T-helper 1 cell treated with Interleukin-12 subunit alpha and Interleukin-12 subunit beta and Interleukin-4 antibody, amounts not matched to agents 30 ng/mL and 1 ng/mL, for 36 hours (primary cell): ENCODE measurements around the gene HEY2. TPM values are rescaled to one million over a fixed set of nuclear protein-coding genes. Genes with fewer than 3 reads are reported as not detected.
"Not testable (repeated sequence)": the region's sequence is repeated elsewhere in the genome, so short reads cannot be mapped to it uniquely, and the experiment has no call there.

ENCODE experiments used
- intact Hi-C: fragments of 100-400 bp; cut with micrococcal nuclease; formaldehyde crosslinking; loops from one replicate; pipeline ENCODE4 v1.15.1; 2024
- total RNA-seq: library from RNA; stranded (reverse); gene quantifications from 2 replicates; pipeline ENCODE4 v1.2.3, GENCODE V29; 2022

Gene HEY2
- not detected in 2 replicates for total RNA-seq

GRCh38 chr6:125749173-125749864 lies at the start of gene HEY2:
TSS of gene HEY2 (plus strand) at chr6:125749632. CDS start at chr6:125749777, 145 bp downstream.
- intact Hi-C loops = loop anchor here (1.0 to 10.0 kb wide), 7 partner anchors 41 to 1518 kb away; partner anchors contain the start of genes CENPW, NCOA7, RNF146 and TPD52L1

- intact Hi-C loops = no loop called here
Observed at GRCh38 chr6:125700581-125701353, 48.7 kb upstream of the HEY2 start.

- intact Hi-C loops = no loop called here
Observed at GRCh38 chr6:125701354-125701668, 48.1 kb upstream of the HEY2 start.

GRCh38 chr6:125703882-125704281 lies 45.5 kb upstream of the HEY2 start:
- intact Hi-C loops = not testable (repeated sequence)

- intact Hi-C loops = no loop called here
Observed at GRCh38 chr6:125707615-125708243, 41.7 kb upstream of the HEY2 start.

GRCh38 chr6:125711013-125711675 lies 38.3 kb upstream of the HEY2 start:
- intact Hi-C loops = no loop called here

GRCh38 chr6:125714441-125715090 lies 34.9 kb upstream of the HEY2 start:
- intact Hi-C loops = no loop called here

GRCh38 chr6:125717120-125717731 lies 32.2 kb upstream of the HEY2 start:
- intact Hi-C loops = no loop called here

GRCh38 chr6:125718109-125718508 lies 31.3 kb upstream of the HEY2 start:
- intact Hi-C loops = no loop called here

- intact Hi-C loops = no loop called here
Observed at GRCh38 chr6:125722886-125723285, 26.5 kb upstream of the HEY2 start.

GRCh38 chr6:125727216-125727615 lies 22.2 kb upstream of the HEY2 start:
- intact Hi-C loops = no loop called here

GRCh38 chr6:125728739-125729138 lies 20.7 kb upstream of the HEY2 start:
- intact Hi-C loops = no loop called here

- intact Hi-C loops = no loop called here
Observed at GRCh38 chr6:125729983-125730382, 19.4 kb upstream of the HEY2 start.

GRCh38 chr6:125732398-125732797 lies 17.0 kb upstream of the HEY2 start:
- intact Hi-C loops = no loop called here

- intact Hi-C loops = no loop called here
Observed at GRCh38 chr6:125733516-125734300, 15.7 kb upstream of the HEY2 start.

- intact Hi-C loops = no loop called here
Observed at GRCh38 chr6:125738276-125738675, 11.2 kb upstream of the HEY2 start.

GRCh38 chr6:125739364-125739763 lies 10.1 kb upstream of the HEY2 start:
- intact Hi-C loops = no loop called here

GRCh38 chr6:125741336-125741735 lies 8.1 kb upstream of the HEY2 start:
- intact Hi-C loops = loop anchor here (10.0 kb wide), 2 partner anchors 677 to 1383 kb away; no protein-coding TSS in a partner anchor

GRCh38 chr6:125742024-125742423 lies 7.4 kb upstream of the HEY2 start:
- intact Hi-C loops = loop anchor here (10.0 kb wide), 2 partner anchors 677 to 1383 kb away; no protein-coding TSS in a partner anchor
